SK-N-SH treated with all-trans-retinoic acid at 6 μM for 48 hours (cell line): ENCODE data around the gene CNGA4.

Source experiments
- ATAC-seq: fragments of 200-7000 bp; cut with Tn5 transposase; 3 replicates; pipeline ENCODE4 v1.9.1; 2020; ENCODE audit warnings: mild to moderate bottlenecking, moderate library complexity
- BACH2 ChIP-seq: fragments of 250-450 bp; sonication (Bioruptor Pico); IDR thresholded peaks from 2 replicates; pipeline ENCODE4 v1.9.0; 2021; ENCODE audit warnings: mild to moderate bottlenecking, borderline replicate concordance
- CREB5 ChIP-seq: fragments of 250-450 bp; sonication (Bioruptor Pico); IDR thresholded peaks from 2 replicates; pipeline ENCODE4 v1.5.1; 2020; ENCODE audit warnings: low read depth, mild to moderate bottlenecking, moderate library complexity
- CSDC2 ChIP-seq: fragments of 250-450 bp; sonication (Bioruptor Pico); IDR thresholded peaks from 2 replicates; pipeline ENCODE4 v1.5.0; 2020; ENCODE audit warnings: mild to moderate bottlenecking, moderate library complexity
- CSRNP3 ChIP-seq: fragments of 250-450 bp; sonication (Bioruptor Pico); IDR thresholded peaks from 2 replicates; pipeline ENCODE4 v1.5.1; 2021; ENCODE audit warnings: mild to moderate bottlenecking, moderate library complexity
- ESRRG ChIP-seq: fragments of 250-450 bp; sonication (Bioruptor Pico); IDR thresholded peaks from 2 replicates; pipeline ENCODE4 v1.6.1; 2021; ENCODE audit warnings: mild to moderate bottlenecking
- GLIS3 ChIP-seq: fragments of 250-450 bp; sonication (Bioruptor Pico); IDR thresholded peaks from 2 replicates; pipeline ENCODE4 v1.5.0; 2020; ENCODE audit warnings: mild to moderate bottlenecking, moderate library complexity
- OSR1 ChIP-seq: fragments of 250-450 bp; sonication (Bioruptor Pico); IDR thresholded peaks from 2 replicates; pipeline ENCODE4 v1.8.0; 2022; ENCODE audit warnings: moderate library complexity, mild to moderate bottlenecking, inconsistent platforms
- PATZ1 ChIP-seq: fragments of 250-450 bp; sonication (Bioruptor Pico); IDR thresholded peaks from 2 replicates; pipeline ENCODE4 v1.8.0; 2020; ENCODE audit warnings: mild to moderate bottlenecking, moderate library complexity, borderline replicate concordance
- PPARA ChIP-seq: fragments of 250-450 bp; sonication (Bioruptor Pico); IDR thresholded peaks from 2 replicates; pipeline ENCODE4 v1.5.0; 2020; ENCODE audit warnings: mild to moderate bottlenecking, borderline replicate concordance
- RARB ChIP-seq: fragments of 250-450 bp; sonication (Bioruptor Pico); IDR thresholded peaks from 2 replicates; pipeline ENCODE4 v1.8.0; 2021; ENCODE audit warnings: mild to moderate bottlenecking, moderate library complexity
- SNAI2 ChIP-seq: fragments of 250-450 bp; sonication (Bioruptor Pico); IDR thresholded peaks from 2 replicates; pipeline ENCODE4 v1.5.0; 2020; ENCODE audit warnings: mild to moderate bottlenecking, moderate library complexity
- TCF4 ChIP-seq: fragments of 250-450 bp; sonication (Bioruptor Pico); IDR thresholded peaks from 2 replicates; pipeline ENCODE4 v1.8.0; 2021; ENCODE audit warnings: mild to moderate bottlenecking, moderate library complexity, borderline replicate concordance
- TSHZ2 ChIP-seq: fragments of 250-450 bp; sonication (Bioruptor Pico); IDR thresholded peaks from 2 replicates; pipeline ENCODE4 v1.5.0; 2020; ENCODE audit warnings: mild to moderate bottlenecking, moderate library complexity
- ZC3H10 ChIP-seq: fragments of 250-450 bp; sonication (Bioruptor Pico); IDR thresholded peaks from 2 replicates; pipeline ENCODE4 v1.5.1; 2021; ENCODE audit warnings: mild to moderate bottlenecking, moderate library complexity
- ZFP3 ChIP-seq: fragments of 250-450 bp; sonication (Bioruptor Pico); IDR thresholded peaks from 2 replicates; pipeline ENCODE4 v1.5.0; 2020; ENCODE audit warnings: mild to moderate bottlenecking, moderate library complexity
- ZFP30 ChIP-seq: fragments of 450-650 bp; formaldehyde crosslinking; IDR thresholded peaks from 2 replicates; pipeline ENCODE4 v1.5.0; 2022; ENCODE audit warnings: mild to moderate bottlenecking, moderate library complexity
- ZNF8 ChIP-seq: fragments of 450-650 bp; formaldehyde crosslinking; IDR thresholded peaks from 2 replicates; pipeline ENCODE4 v1.5.0; 2020; ENCODE audit warnings: mild to moderate bottlenecking, moderate library complexity

Gene CNGA4

GRCh38 chr11:6228520-6228919 lies 10.4 kb upstream of the CNGA4 start:
- TF ChIP-seq ZFP3 (no peak), ZNF8 (no peak), CSRNP3 (no peak), ESRRG (CRISPR knock-in tag) (no peak), RARB (CRISPR knock-in tag) (no peak), PATZ1 (CRISPR knock-in tag) (no peak), CSDC2 (CRISPR knock-in tag) (no peak), ZC3H10 (CRISPR knock-in tag) (no peak)
- no peak for ATAC-seq

- no peak for ATAC-seq
- TF ChIP-seq GLIS3 (CRISPR knock-in tag): no peak
- no peak for TF ChIP-seq CSRNP3
- no peak for TF ChIP-seq SNAI2
- TF ChIP-seq TSHZ2 (CRISPR knock-in tag): no peak
Measured at GRCh38 chr11:6229911-6230310, 9.0 kb upstream of the CNGA4 start.

- TF ChIP-seq SNAI2: no peak
- no peak for TF ChIP-seq OSR1 (CRISPR knock-in tag)
- no peak for TF ChIP-seq ZFP3
- TF ChIP-seq TSHZ2 (CRISPR knock-in tag): no peak
- no peak for TF ChIP-seq ZFP30 (CRISPR knock-in tag)
- no peak for TF ChIP-seq TCF4 (CRISPR knock-in tag)
- TF ChIP-seq BACH2: no peak
- TF ChIP-seq CREB5 (CRISPR knock-in tag): no peak
- no peak for TF ChIP-seq ZC3H10 (CRISPR knock-in tag)
- TF ChIP-seq GLIS3 (CRISPR knock-in tag): no peak
- ATAC-seq: no peak
Measured at GRCh38 chr11:6232899-6233298, 6.0 kb upstream of the CNGA4 start.

- peak; percentile 5 for ATAC-seq
Measured at GRCh38 chr11:6233984-6234386, 4.9 kb upstream of the CNGA4 start.

More at GRCh38 chr11:6233984-6234386, 4.9 kb upstream of the CNGA4 start:
- TF ChIP-seq OSR1 (CRISPR knock-in tag) (no peak), CREB5 (CRISPR knock-in tag) (no peak), PPARA (CRISPR knock-in tag) (no peak)
